ENCODE measurements around the gene SPEN.

Gene SPEN

DNA sequence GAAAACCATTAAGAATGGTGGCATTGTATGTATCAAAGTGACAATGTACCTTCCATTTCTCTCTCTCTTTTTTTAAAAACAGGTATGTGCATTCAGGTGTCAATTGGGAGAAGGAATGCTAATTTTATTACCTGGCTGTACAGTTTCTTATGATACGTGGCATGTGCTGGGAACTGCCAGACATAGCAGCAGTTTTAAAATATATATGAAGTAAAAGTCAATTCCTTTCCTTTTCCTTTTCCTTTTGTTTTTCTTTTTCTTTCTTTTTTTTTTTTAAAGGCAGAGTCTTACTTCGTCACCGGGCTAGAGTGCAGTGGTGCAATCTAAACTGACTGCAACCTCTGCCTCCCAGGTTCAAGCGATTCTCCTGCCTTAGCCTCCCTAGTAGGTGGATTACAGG is 37.0 kb downstream of the SPEN start:
- Histone ChIP-seq H3K36me3 (ENCODE audit: control insufficient read depth, low read length) (peaks cover 61% of the 10 kb centered on the region), H3K4me1 (ENCODE audit: control insufficient read depth, low read length) (peaks cover 65% of the 10 kb centered on the region), H4K20me1 (ENCODE audit: control insufficient read depth, insufficient read depth, low read depth, low read length) (peaks cover 34% of the 10 kb centered on the region), H3F3A (ENCODE audit: control insufficient read depth, insufficient read depth) (peaks cover 25% of the 10 kb centered on the region), H3K27me3 (ENCODE audit: control insufficient read depth, low read length) (no peaks in the 10 kb centered on the region), H3K9me3 (ENCODE audit: control insufficient read depth, insufficient read depth, low read length) (no peaks in the 10 kb centered on the region), H3K9me2 (replicated peaks; ENCODE audit: control insufficient read depth, low read length) (no peaks in the 10 kb centered on the region), H3K4me3 (ENCODE audit: low read length) (peak overlapping the region; percentile 49; the same call in 1 of the 2 replicates), H3K79me2 (ENCODE audit: control insufficient read depth, low read length) (peaks cover 100% of the 10 kb centered on the region), H3K4me2 (ENCODE audit: low read length) (peak overlapping the region; percentile 72), H3K27ac (ENCODE audit: low read depth, low read length) (peak overlapping the region; percentile 60)
- no peak for TF ChIP-seq EZH2phosphoT487 (IDR thresholded peaks at IDR 0.05; ENCODE audit: borderline replicate concordance, low read length)
- TF ChIP-seq, protein P1, sequence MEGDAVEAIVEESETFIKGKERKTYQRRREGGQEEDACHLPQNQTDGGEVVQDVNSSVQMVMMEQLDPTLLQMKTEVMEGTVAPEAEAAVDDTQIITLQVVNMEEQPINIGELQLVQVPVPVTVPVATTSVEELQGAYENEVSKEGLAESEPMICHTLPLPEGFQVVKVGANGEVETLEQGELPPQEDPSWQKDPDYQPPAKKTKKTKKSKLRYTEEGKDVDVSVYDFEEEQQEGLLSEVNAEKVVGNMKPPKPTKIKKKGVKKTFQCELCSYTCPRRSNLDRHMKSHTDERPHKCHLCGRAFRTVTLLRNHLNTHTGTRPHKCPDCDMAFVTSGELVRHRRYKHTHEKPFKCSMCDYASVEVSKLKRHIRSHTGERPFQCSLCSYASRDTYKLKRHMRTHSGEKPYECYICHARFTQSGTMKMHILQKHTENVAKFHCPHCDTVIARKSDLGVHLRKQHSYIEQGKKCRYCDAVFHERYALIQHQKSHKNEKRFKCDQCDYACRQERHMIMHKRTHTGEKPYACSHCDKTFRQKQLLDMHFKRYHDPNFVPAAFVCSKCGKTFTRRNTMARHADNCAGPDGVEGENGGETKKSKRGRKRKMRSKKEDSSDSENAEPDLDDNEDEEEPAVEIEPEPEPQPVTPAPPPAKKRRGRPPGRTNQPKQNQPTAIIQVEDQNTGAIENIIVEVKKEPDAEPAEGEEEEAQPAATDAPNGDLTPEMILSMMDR (IDR thresholded peaks at IDR 0.05; ENCODE audit: low read depth, low read length, poor library complexity, severe bottlenecking): no peak

DNA sequence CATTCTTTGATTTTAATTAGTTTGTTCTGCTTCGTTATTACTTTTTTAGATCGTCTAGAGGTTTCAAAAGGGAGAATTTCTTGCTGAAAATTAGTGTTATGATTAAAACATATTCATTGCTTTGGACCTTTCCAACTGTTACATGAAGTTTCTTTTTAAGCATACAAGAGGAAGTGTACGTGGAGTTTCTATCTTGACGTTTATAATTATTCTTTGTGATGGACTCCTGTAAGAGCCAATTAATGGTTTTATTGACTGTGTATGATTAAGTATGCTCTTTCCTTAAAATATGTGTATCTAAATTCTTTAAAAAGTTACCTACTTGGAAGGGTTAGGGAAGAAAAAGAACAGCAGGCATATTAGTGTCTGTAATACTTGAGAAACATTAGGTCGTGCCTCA is 37.8 kb downstream of the SPEN start:
- H3K9me2 ChIP-seq (replicated peaks; ENCODE audit: control insufficient read depth, low read length): no peaks in the 10 kb centered on the region
- peak overlapping the region; percentile 60 for H3K27ac ChIP-seq (ENCODE audit: low read depth, low read length)
- H3K4me2 ChIP-seq (ENCODE audit: low read length): peak overlapping the region; percentile 72
- no peak for TF ChIP-seq EZH2phosphoT487 (IDR thresholded peaks at IDR 0.05; ENCODE audit: borderline replicate concordance, low read length)
- TF ChIP-seq, protein P1 (IDR thresholded peaks at IDR 0.05; ENCODE audit: low read depth, low read length, poor library complexity, severe bottlenecking): no peak
- H3K4me1 ChIP-seq (ENCODE audit: control insufficient read depth, low read length): peaks cover 65% of the 10 kb centered on the region
- H3F3A ChIP-seq (ENCODE audit: control insufficient read depth, insufficient read depth): peaks cover 25% of the 10 kb centered on the region
- peaks cover 35% of the 10 kb centered on the region for H4K20me1 ChIP-seq (ENCODE audit: control insufficient read depth, insufficient read depth, low read depth, low read length)
- H3K4me3 ChIP-seq (ENCODE audit: low read length): peak overlapping the region; percentile 49
- H3K79me2 ChIP-seq (ENCODE audit: control insufficient read depth, low read length): peaks cover 100% of the 10 kb centered on the region
- H3K36me3 ChIP-seq (ENCODE audit: control insufficient read depth, low read length): peaks cover 65% of the 10 kb centered on the region
- no peaks in the 10 kb centered on the region for H3K27me3 ChIP-seq (ENCODE audit: control insufficient read depth, low read length)
- no peaks in the 10 kb centered on the region for H3K9me3 ChIP-seq (ENCODE audit: control insufficient read depth, insufficient read depth, low read length)

DNA sequence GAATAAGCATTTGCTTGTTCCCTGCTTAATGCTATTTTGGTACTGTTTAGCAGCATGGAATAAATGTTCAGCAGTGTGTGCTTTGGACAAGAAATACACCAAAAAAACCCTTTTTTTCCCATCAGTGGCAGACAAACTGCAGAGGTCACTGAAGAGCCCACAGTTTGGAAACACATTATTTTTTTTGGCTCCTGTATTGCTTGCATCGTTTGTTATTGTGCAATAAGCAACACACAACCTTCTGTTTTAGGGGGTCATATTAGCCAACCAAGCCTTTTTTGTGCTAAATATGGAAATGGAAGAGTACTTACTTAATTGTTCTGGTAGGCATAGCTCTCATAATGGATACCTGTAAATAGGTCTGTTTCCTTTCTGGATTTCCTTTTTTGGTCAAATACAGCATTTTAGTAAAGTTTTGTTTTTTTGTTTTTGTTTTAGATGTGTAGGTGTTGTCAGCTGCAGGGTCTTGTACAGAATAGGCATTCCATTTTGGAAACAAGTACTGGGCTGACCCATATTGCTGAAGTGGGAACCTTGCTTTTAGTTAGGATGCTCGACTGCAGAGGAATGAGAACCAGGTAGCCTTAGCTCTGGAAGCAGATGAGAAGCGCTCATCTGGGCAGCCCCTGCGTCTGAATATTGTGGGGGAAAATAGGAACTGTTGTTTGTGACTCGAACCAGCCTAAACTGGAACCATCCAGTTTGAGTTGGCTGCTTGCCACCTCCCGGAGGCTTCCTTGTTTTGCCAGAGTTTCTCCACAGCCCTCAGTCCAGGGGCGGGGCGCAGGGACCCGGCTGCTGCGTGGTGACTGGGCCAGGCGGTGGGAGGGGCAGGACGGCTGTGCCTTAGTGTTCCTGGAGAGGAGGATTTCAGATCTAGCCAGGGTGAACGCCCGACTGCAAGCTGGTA is 38.4 kb downstream of the SPEN start:
- no peaks in the 10 kb centered on the region for H3K9me3 ChIP-seq (ENCODE audit: control insufficient read depth, insufficient read depth, low read length)
- peak overlapping the region; percentile 60 for H3K27ac ChIP-seq (ENCODE audit: low read depth, low read length)
- H3K4me3 ChIP-seq (ENCODE audit: low read length): peak overlapping the region; percentile 49
- H3K27me3 ChIP-seq (ENCODE audit: control insufficient read depth, low read length): no peaks in the 10 kb centered on the region
- no peaks in the 10 kb centered on the region for H3K9me2 ChIP-seq (replicated peaks; ENCODE audit: control insufficient read depth, low read length)
- H3K4me2 ChIP-seq (ENCODE audit: low read length): peak overlapping the region; percentile 72
- TF ChIP-seq EZH2phosphoT487 (IDR thresholded peaks at IDR 0.05; ENCODE audit: borderline replicate concordance, low read length): no peak
- TF ChIP-seq, protein P1 (IDR thresholded peaks at IDR 0.05; ENCODE audit: low read depth, low read length, poor library complexity, severe bottlenecking): no peak
- peaks cover 100% of the 10 kb centered on the region for H3K79me2 ChIP-seq (ENCODE audit: control insufficient read depth, low read length)
- peaks cover 60% of the 10 kb centered on the region for H3K4me1 ChIP-seq (ENCODE audit: control insufficient read depth, low read length)
- peaks cover 25% of the 10 kb centered on the region for H3F3A ChIP-seq (ENCODE audit: control insufficient read depth, insufficient read depth)
- H3K36me3 ChIP-seq (ENCODE audit: control insufficient read depth, low read length): peaks cover 64% of the 10 kb centered on the region
- H4K20me1 ChIP-seq (ENCODE audit: control insufficient read depth, insufficient read depth, low read depth, low read length): peaks cover 31% of the 10 kb centered on the region

All from DOHH2 (cell line).